Mammary epithelial cell (primary cell): ENCODE measurements around the gene RPH3AL.

Experiments
- CTCF ChIP-seq, 2 donors: IDR thresholded peaks in 1 of 2; conservative IDR thresholded peaks in 1 of 2; 2 replicates each; pipeline ENCODE4 v1.5.1; 2011 to 2012; ENCODE audit warnings: inconsistent platforms in 2 of 2, low read length in 2 of 2, mild to moderate bottlenecking in 2 of 2, control low read depth in 1 of 2, low read depth in 1 of 2; ENCODE audit not compliant: insufficient read depth in 1 of 2; ENCODE audit errors: extremely low read depth in 1 of 2
- EZH2 ChIP-seq: IDR thresholded peaks from 2 replicates; pipeline ENCODE4 v1.6.1; 2012; ENCODE audit warnings: low read length, inconsistent platforms, borderline replicate concordance

DNA sequence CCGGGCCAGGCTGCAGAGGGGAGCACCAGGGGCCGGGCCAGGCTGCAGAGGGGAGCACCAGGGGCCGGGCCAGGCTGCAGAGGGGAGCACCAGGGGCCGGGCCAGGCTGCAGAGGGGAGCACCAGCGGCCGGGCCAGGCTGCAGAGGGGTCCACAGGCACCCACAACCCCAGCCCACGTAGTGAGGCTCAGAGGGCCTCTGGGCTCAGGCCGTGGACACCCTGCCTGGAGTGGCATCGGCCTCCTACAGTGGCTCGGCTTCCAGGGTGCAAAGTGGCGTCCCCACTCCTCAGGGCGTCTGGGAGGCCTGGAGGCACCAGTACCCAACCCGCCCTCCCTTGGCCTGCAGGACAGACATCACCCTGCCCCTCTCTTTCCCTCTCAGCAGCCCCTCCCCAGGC is 180.7 kb downstream of the RPH3AL start:
- TF ChIP-seq EZH2: no peak
- no peak for TF ChIP-seq CTCF (conservative IDR thresholded peaks at IDR 0.05 in 1 of 2, IDR thresholded peaks at IDR 0.05 in 1 of 2; ENCODE audit: extremely low read depth in 1 of 2, insufficient read depth in 1 of 2, low read depth in 1 of 2, low read length in 2 of 2)
